Vagina (tissue), 2 donors: ENCODE results near the gene GIGYF2.

Experiments
- CTCF ChIP-seq, 3 experiments: fragments of 450-650 bp in 2 of 3; fragments of 200-600 bp in 1 of 3; sonication (generic) in 1 of 3; IDR thresholded peaks; one replicate each; pipeline ENCODE4 v1.5.1; 2017 to 2019; ENCODE audit warnings: antibody characterized with exemption in 3 of 3, mild to moderate bottlenecking in 2 of 3, moderate library complexity in 2 of 3
- POLR2A ChIP-seq, 2 donors: fragments of 450-650 bp; IDR thresholded peaks; one replicate each; pipeline ENCODE4 v1.6.1; 2017; ENCODE audit warnings: antibody characterized with exemption in 2 of 2, mild to moderate bottlenecking in 2 of 2, moderate library complexity in 2 of 2
- POLR2AphosphoS5 ChIP-seq, 2 donors: sonication (generic); formaldehyde crosslinking; IDR thresholded peaks; one replicate each; pipeline ENCODE4 v1.9.0; 2017; ENCODE audit warnings: antibody characterized with exemption in 2 of 2, mild to moderate bottlenecking in 2 of 2, low read depth in 1 of 2; ENCODE audit not compliant: insufficient read depth in 1 of 2

- TF ChIP-seq POLR2A (IDR thresholded peaks at IDR 0.05) = no peak
- no peak for TF ChIP-seq CTCF (IDR thresholded peaks at IDR 0.05)
- no peak for TF ChIP-seq POLR2AphosphoS5 (IDR thresholded peaks at IDR 0.05; ENCODE audit: insufficient read depth in 1 of 2, low read depth in 1 of 2)
These were observed 120.6 kb downstream of the GIGYF2 start for GRCh38 chr2:232817756-232818155.
